Astrocyte (in vitro differentiated cells and primary cell): ENCODE results near the gene TRUB1. TPM values are rescaled to one million over a fixed set of nuclear protein-coding genes. Genes with fewer than 3 reads are reported as not detected.

ENCODE experiments used
- DNase-seq: peaks from one replicate; pipeline ENCODE4 v3.0.0-alpha.2; 2010; ENCODE audit warnings: low read depth
- FAIRE-seq: peaks from 2 replicates; lab custom pipeline; 2011; peaks lifted over from hg19 to GRCh38; lab: Jason Lieb, UNC
- H2AFZ ChIP-seq: 2 replicates; pipeline ENCODE4 v1.6.0; 2012; ENCODE audit warnings: low read depth, low read length, inconsistent platforms
- H3K27ac ChIP-seq: 2 replicates; pipeline ENCODE4 v1.5.1; 2011; ENCODE audit warnings: low read depth, low read length, inconsistent platforms
- H3K27me3 ChIP-seq: 2 replicates; pipeline ENCODE4 v1.6.0; 2011; ENCODE audit warnings: low read length, inconsistent platforms; ENCODE audit not compliant: insufficient read depth
- H3K36me3 ChIP-seq: 2 replicates; pipeline ENCODE4 v1.5.1; 2011; ENCODE audit warnings: low read length, inconsistent platforms; ENCODE audit not compliant: insufficient read depth
- H3K4me1 ChIP-seq: 2 replicates; pipeline ENCODE4 v1.5.1; 2011; ENCODE audit warnings: low read length, inconsistent platforms; ENCODE audit not compliant: insufficient read depth
- H3K4me2 ChIP-seq: 2 replicates; pipeline ENCODE4 v1.6.0; 2012; ENCODE audit warnings: low read length, inconsistent platforms
- H3K4me3 ChIP-seq: 2 replicates; pipeline ENCODE4 v1.5.1; 2011; ENCODE audit warnings: low read depth, mild to moderate bottlenecking, low read length, inconsistent platforms; ENCODE audit not compliant: insufficient read depth
- H3K79me2 ChIP-seq: 2 replicates; pipeline ENCODE4 v1.6.0; 2012; ENCODE audit warnings: mild to moderate bottlenecking, low read length, inconsistent platforms; ENCODE audit not compliant: insufficient read depth
- H3K9ac ChIP-seq: 2 replicates; pipeline ENCODE4 v1.6.0; 2012; ENCODE audit warnings: mild to moderate bottlenecking, low read length, inconsistent platforms
- H3K9me3 ChIP-seq: 2 replicates; pipeline ENCODE4 v1.5.1; 2012; ENCODE audit warnings: low read depth, mild to moderate bottlenecking, low read length, inconsistent platforms; ENCODE audit not compliant: insufficient read depth
- H4K20me1 ChIP-seq: 2 replicates; pipeline ENCODE4 v1.6.0; 2012; ENCODE audit warnings: low read length, inconsistent platforms; ENCODE audit not compliant: insufficient read depth
- H3K27ac Mint-ChIP-seq: one replicate; pipeline ENCODE4 v1.8.0; 2021; ENCODE audit warnings: mild to moderate bottlenecking, mixed read lengths; ENCODE audit not compliant: unreplicated experiment
- H3K27me3 Mint-ChIP-seq: one replicate; pipeline ENCODE4 v1.8.0; 2021; ENCODE audit warnings: low read depth, mixed read lengths; ENCODE audit not compliant: unreplicated experiment
- H3K36me3 Mint-ChIP-seq: one replicate; pipeline ENCODE4 v1.8.0; 2021; ENCODE audit warnings: low read depth, mixed read lengths; ENCODE audit not compliant: unreplicated experiment
- H3K4me1 Mint-ChIP-seq: one replicate; pipeline ENCODE4 v1.8.0; 2021; ENCODE audit warnings: low read depth, mixed read lengths; ENCODE audit not compliant: unreplicated experiment
- H3K4me3 Mint-ChIP-seq: one replicate; pipeline ENCODE4 v1.8.0; 2021; ENCODE audit warnings: mild to moderate bottlenecking, moderate library complexity, mixed read lengths; ENCODE audit not compliant: unreplicated experiment
- H3K9me3 Mint-ChIP-seq: one replicate; pipeline ENCODE4 v1.8.0; 2021; ENCODE audit warnings: mild to moderate bottlenecking, mixed read lengths; ENCODE audit not compliant: unreplicated experiment
- EZH2 ChIP-seq: IDR thresholded peaks from 2 replicates; pipeline ENCODE4 v1.6.1; 2012; ENCODE audit warnings: mild to moderate bottlenecking, low read length, inconsistent platforms; ENCODE audit not compliant: insufficient read depth
- total RNA-seq: library from RNA; stranded (reverse); gene quantifications from 2 replicates; pipeline ENCODE4 v1.2.1, GENCODE V29; 2021
- TF ChIP-seq, protein P1 (sequence below): IDR thresholded peaks from 2 replicates; pipeline ENCODE4 v1.5.1; 2011; ENCODE audit warnings: low read depth, mild to moderate bottlenecking, inconsistent platforms, low read length, moderate library complexity; ENCODE audit not compliant: insufficient read depth

Gene TRUB1
- total RNA-seq, 1 donor from 2014 or later = 25.3 TPM

DNA sequence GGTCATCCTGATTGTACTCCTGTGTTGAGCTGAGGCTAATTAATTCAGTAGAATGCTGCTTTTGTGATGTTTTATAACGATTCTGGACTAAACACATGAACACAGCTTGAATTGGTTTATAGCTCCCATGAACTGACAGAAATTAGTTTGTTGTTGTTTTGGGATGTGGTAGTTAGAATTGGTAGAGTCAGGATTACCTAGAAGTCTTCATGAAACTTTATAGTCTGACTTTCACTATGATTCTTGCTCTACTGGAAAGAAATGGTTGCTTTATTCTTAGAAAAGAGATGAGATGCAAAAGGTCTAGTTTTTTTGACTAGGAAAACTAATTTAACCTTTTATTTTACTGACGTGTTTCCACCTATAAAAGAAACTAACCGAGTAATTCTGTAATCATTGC lies 23.4 kb upstream of the TRUB1 start:
- Mint-ChIP-seq H3K36me3 (no peaks in the 10 kb centered on the region), H3K9me3 (no peaks in the 10 kb centered on the region), H3K27me3 (no peaks in the 10 kb centered on the region), H3K4me3 (no peak overlapping the region), H3K4me1 (peaks cover 15% of the 10 kb centered on the region), H3K27ac (no peak overlapping the region)
- no peaks in the 10 kb centered on the region for H3K36me3 ChIP-seq
- no peak overlapping the region for H3K27ac ChIP-seq
- FAIRE-seq = no peak
- H4K20me1 ChIP-seq = no peaks in the 10 kb centered on the region
- no peaks in the 10 kb centered on the region for H3K79me2 ChIP-seq
- no peaks in the 10 kb centered on the region for H3K27me3 ChIP-seq
- no peak overlapping the region for H3K4me2 ChIP-seq
- peaks cover 13% of the 10 kb centered on the region for H3K4me1 ChIP-seq
- H3K9ac ChIP-seq = no peak overlapping the region
- TF ChIP-seq EZH2 = no peak
- TF ChIP-seq, protein P1, sequence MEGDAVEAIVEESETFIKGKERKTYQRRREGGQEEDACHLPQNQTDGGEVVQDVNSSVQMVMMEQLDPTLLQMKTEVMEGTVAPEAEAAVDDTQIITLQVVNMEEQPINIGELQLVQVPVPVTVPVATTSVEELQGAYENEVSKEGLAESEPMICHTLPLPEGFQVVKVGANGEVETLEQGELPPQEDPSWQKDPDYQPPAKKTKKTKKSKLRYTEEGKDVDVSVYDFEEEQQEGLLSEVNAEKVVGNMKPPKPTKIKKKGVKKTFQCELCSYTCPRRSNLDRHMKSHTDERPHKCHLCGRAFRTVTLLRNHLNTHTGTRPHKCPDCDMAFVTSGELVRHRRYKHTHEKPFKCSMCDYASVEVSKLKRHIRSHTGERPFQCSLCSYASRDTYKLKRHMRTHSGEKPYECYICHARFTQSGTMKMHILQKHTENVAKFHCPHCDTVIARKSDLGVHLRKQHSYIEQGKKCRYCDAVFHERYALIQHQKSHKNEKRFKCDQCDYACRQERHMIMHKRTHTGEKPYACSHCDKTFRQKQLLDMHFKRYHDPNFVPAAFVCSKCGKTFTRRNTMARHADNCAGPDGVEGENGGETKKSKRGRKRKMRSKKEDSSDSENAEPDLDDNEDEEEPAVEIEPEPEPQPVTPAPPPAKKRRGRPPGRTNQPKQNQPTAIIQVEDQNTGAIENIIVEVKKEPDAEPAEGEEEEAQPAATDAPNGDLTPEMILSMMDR = no peak
- DNase-seq = no peak
- H2AFZ ChIP-seq = no peak overlapping the region
- H3K4me3 ChIP-seq = no peak overlapping the region
- no peaks in the 10 kb centered on the region for H3K9me3 ChIP-seq

DNA sequence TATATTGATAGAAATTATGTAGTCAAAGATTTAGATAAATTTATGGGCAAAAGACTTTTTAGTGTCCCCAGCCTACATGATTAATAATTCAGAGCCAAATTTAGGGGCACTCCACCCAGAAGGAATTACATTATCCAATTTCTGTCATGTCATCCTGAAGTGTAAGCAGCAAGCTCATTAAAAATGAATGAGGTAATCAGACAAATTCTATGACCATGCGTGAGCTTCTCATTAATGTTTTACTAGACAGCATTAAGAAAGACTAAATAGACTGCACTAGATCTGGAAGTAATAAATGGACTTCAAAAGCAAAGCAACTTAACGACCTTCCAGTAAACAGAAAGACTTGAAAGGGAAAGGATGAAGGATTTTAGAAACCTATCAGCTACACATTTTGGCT lies 22.7 kb upstream of the TRUB1 start:
- Histone ChIP-seq H3K27me3 (no peaks in the 10 kb centered on the region), H3K4me1 (peaks cover 13% of the 10 kb centered on the region), H3K27ac (no peak overlapping the region), H4K20me1 (no peaks in the 10 kb centered on the region), H3K79me2 (no peaks in the 10 kb centered on the region), H2AFZ (no peak overlapping the region), H3K4me2 (no peak overlapping the region), H3K9me3 (no peaks in the 10 kb centered on the region), H3K9ac (no peak overlapping the region), H3K36me3 (no peaks in the 10 kb centered on the region), H3K4me3 (no peak overlapping the region)
- TF ChIP-seq, protein P1 = no peak
- no peak for TF ChIP-seq EZH2
- Mint-ChIP-seq H3K36me3 (no peaks in the 10 kb centered on the region), H3K27ac (no peak overlapping the region), H3K4me3 (no peak overlapping the region), H3K27me3 (no peaks in the 10 kb centered on the region), H3K9me3 (no peaks in the 10 kb centered on the region), H3K4me1 (peaks cover 15% of the 10 kb centered on the region)
- DNase-seq = no peak
- no peak for FAIRE-seq

DNA sequence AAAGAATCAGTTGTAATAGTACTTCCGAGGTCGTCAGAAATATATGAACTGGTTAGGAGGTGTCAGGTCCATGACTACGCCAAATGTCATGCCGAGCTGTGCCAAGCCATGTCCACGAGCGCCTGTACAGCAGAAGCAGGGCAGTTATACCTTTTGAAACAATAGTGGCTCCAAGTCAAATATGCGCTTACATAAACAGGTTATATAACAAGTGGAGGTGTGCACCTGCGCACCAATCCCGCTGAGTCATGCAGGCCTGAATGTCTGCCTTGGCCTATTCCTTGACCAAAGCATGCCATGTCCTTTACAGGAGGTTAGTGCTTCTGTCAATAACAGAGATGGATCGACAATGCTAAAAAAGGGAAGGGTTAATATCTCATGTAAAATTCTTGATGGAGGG lies 21.3 kb upstream of the TRUB1 start:
- H3K9me3 ChIP-seq = no peaks in the 10 kb centered on the region
- H3K36me3 Mint-ChIP-seq = no peaks in the 10 kb centered on the region

More for the DNA sequence above, 21.3 kb upstream of the TRUB1 start:
- FAIRE-seq (no peak), DNase-seq (no peak)
- Histone ChIP-seq H3K4me1 (peaks cover 10% of the 10 kb centered on the region), H3K27me3 (no peaks in the 10 kb centered on the region), H3K4me2 (no peak overlapping the region), H3K9ac (no peak overlapping the region), H4K20me1 (no peaks in the 10 kb centered on the region), H3K36me3 (no peaks in the 10 kb centered on the region), H3K4me3 (no peak overlapping the region), H2AFZ (no peak overlapping the region), H3K27ac (no peak overlapping the region), H3K79me2 (no peaks in the 10 kb centered on the region)
- no peak overlapping the region for H3K4me3 Mint-ChIP-seq
- TF ChIP-seq, protein P1 = no peak
- TF ChIP-seq EZH2 = no peak
- no peak overlapping the region for H3K27ac Mint-ChIP-seq
- H3K27me3 Mint-ChIP-seq = no peaks in the 10 kb centered on the region
- H3K4me1 Mint-ChIP-seq = peaks cover 16% of the 10 kb centered on the region
- no peaks in the 10 kb centered on the region for H3K9me3 Mint-ChIP-seq
